Right renal pelvis (tissue), 4 donors: Measurements from ENCODE around the gene MEDAG. TPM values are rescaled to one million over a fixed set of nuclear protein-coding genes. Genes with fewer than 3 reads are reported as not detected.

ENCODE experiments used
- DNase-seq, 4 donors: peaks; one replicate each; pipeline ENCODE4 v3.0.0-alpha.2; 2013; ENCODE audit warnings: low read depth in 4 of 4, low spot score in 3 of 4, missing footprints in 1 of 4
- polyA plus RNA-seq, 4 donors: library from polyadenylated mRNA; unstranded; fragments of 120-200 nt; gene quantifications; one replicate each; pipeline ENCODE4 v1.2.1, GENCODE V29; 2013; ENCODE audit not compliant: insufficient read length in 4 of 4

Gene MEDAG
- polyA plus RNA-seq: 1 to 10 TPM in 2 of 4 donors, under 1 TPM in 2; 0.90 to 2.2 (median 1.1) TPM

DNA sequence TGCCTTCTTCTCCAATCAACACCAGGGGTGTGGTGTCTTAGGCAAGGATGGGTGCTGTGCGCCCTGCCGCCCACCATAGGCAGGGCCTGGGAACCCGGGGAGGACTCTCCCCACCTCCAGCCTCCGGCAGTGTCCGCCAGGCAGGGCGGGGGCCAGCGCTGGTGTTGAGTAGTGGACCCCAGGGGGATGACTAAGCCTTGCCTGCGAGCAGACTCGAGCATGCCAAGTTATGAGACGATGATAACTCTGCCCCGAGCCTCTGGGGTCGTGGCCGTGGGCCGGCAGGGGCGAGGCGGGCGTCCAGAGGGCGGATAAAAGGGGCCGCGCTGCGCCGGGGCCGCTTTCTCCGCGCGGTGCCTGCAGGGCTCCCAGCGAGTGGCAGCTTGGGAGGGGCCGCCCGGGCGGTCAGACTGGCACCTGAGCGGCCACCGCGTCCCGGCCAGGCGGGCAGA, at the start of gene MEDAG:
TSS of gene MEDAG (plus strand) at position 340 of the 452 bp plus-strand sequence. CDS start 245 bp downstream, outside the sequence.
- no peak for DNase-seq

DNA sequence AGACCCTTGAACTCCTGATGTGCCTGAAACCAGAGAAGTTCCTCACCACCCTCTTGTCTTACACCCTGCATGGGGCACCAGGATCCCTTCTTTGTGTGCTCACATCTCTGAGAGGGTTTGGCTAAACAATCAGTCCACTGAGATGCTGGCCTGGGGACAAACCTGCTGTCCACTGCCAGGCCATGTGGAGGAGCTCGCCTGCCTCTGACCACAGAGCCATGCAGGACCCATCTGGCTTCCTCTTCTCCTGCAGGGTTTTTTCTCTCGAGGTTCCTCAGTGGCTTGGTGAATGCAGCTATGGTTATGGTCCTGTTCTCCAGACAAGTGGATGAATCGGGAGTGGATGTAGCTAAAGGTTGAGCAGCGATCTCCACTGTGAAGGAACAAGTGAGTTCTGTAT, 49.1 kb upstream of the MEDAG start:
- no peak for DNase-seq

DNA sequence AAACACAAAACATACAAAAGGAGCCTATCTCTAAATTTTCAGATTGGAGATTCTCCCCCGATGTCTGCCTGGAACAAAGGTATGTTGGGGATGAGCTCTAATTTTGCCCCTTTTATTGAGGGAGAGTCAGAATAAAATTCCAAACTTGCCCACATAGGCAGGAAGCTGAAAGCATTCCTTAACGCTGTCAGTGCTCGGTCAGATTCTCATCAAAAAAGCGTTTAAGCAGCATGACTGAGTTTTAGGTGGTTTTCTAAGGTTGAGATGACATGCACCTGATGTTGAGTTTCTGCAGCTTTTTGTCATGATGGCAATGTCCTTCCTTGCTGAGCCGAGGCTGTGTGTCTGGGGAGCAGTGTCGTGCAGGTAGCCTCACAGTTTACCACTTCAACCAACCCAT, 48.4 kb upstream of the MEDAG start:
- DNase-seq: no peak

DNA sequence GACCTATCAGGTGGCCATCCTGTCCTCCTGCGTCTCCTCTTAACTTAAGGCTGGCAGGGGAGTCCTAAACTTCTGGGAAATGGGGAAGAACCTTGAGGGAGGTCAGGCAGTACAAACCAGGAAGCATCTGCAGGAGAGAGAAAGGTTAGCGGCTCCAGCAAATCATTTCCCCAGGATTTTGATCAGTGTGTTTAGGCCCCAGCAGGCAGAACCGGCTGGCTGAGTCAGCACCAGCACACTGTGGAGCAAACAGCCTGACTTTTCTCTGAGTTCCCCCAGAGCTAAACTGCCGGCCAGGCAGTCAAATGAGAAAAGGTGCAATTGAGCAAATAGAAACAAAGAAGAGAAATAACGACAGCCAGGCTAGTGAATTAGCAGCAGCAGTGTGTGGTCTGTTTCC, 46.7 kb upstream of the MEDAG start:
- no peak for DNase-seq

DNA sequence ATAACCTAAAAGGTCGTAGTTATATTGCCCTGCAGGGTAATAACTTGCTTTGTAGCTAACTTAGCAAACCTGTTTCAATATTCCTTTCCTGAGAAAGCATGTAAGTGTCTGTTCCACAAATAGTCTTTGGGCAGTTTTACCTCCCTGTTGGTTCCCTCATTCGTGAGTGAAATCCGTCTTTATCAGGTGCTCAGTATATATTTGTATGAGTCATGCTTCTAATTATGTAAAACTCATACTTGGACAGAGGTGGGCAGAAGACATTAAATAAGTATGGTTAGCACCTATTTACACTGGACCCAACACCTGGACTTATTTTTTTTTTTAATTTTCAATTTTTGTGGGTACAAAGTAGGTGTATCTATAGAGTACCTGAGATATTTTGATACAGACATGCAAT, 44.9 kb upstream of the MEDAG start:
- DNase-seq: no peak

DNA sequence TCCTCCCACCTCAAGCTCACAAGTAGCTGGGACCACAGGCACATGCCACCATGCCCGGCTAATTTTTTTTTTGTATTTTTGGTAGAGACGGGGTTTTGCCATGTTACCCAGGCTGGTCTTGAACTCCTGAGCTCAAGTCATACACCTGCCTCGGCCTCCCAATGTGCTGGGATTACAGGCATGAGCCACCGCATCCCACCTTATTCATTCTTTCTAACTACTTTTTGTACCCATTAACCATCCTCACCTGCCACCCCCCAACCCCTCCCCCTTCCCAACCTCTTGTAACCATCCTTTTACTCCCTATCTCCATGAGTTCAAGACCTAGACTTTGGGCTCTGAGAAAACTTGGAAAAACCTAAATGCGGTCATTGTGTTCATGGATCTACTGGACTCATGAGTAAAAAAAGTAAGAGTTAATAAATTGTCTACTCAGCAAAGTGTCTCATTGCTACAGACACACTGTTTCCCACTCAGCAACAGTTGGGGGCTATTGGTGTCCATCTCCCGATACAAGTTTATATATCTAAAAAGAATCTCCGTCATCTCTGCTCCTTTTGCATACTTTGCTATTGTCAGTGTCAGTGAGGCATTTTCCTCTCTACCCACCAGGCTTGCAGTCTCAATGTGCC, 44.1 kb upstream of the MEDAG start:
- no peak for DNase-seq

DNA sequence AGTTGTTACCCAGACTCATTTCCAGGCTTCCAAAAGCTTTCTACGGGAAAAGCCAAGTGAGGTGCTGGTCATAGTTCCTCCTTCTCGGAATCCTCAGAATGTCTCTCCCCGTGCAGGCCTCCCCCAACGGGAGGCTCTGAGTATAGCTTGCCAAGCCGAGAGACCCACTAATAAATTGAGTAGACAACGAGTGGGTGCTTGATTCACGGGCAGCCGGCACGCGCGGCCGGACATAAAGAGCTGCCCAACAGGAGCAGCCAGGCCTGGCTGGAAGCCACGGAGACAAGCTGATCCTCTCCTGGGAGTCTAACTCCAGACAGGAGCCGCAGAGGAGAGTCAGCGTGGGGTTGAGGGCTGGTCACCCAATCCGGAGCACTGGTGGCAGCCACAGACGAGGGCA, 43.4 kb upstream of the MEDAG start:
- no peak for DNase-seq

DNA sequence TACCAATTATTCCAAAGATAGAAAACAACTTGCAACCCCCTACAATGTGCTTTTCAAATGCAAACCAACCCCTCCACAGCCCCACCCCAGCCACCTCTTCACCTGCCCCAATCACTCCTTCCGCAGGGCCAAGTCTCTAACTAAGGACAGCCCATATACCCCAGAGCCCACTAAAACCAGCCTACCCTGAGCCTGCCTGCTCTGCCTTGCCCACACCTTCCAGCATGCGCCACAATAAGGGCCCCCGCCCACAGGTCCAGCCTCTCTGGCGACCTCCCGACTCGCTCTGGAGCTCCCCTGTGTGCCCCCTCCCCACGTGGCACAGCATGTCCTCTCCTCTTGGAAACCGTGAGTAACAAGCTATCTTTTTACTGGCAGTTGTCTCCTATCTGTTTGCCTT, 42.8 kb upstream of the MEDAG start:
- DNase-seq: no peak

DNA sequence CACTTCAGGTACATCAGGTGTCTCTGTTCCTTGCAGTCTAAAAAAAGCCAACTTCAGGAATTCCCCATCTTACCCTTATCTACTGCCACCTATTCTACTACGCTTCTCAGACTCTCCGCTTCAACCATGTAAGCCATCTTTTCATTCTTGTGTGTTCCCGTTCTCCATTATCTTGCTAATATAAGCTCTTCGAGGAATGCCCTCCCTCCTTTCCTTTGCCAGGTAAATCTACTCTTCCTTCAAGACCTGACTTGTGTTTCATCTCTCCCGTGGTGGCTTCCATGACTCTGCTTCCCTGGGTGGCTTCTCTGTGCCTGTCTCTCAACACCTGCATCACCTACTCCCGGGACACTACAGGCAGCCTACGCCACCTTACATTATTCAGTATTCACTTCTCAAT, 42.3 kb upstream of the MEDAG start:
- no peak for DNase-seq

DNA sequence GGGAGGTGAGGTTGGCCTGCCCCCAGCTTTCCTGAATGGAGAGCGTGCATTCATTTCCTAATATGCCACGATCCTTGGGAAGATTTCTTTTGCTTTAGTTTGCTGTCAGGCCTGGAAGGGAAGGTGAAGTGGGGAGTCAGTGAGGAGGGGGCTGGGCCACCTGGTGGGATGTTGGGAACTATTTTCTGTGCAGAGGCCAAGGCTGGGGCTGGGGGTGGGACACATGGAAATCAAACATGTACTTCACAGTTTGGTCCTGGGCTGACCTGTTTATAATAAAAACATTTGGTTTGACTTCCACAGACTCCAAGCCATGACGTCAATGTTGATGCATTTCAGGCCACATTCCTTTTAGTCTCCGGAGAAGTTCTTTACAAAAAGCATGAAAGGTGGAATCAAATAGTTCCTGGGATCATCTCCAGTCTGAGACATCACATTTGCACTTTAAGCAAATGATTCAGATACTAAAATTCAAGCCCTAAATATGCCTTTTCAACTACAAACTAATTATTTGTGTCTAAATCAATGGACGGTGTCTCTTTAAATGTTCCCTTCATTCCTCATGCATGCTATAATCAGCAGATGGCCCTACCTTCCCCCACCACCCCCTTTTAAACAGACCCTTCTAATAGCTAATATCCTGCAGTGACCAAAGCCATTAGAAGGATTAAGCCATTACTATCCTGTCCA, 41.5 kb upstream of the MEDAG start:
- no peak for DNase-seq

DNA sequence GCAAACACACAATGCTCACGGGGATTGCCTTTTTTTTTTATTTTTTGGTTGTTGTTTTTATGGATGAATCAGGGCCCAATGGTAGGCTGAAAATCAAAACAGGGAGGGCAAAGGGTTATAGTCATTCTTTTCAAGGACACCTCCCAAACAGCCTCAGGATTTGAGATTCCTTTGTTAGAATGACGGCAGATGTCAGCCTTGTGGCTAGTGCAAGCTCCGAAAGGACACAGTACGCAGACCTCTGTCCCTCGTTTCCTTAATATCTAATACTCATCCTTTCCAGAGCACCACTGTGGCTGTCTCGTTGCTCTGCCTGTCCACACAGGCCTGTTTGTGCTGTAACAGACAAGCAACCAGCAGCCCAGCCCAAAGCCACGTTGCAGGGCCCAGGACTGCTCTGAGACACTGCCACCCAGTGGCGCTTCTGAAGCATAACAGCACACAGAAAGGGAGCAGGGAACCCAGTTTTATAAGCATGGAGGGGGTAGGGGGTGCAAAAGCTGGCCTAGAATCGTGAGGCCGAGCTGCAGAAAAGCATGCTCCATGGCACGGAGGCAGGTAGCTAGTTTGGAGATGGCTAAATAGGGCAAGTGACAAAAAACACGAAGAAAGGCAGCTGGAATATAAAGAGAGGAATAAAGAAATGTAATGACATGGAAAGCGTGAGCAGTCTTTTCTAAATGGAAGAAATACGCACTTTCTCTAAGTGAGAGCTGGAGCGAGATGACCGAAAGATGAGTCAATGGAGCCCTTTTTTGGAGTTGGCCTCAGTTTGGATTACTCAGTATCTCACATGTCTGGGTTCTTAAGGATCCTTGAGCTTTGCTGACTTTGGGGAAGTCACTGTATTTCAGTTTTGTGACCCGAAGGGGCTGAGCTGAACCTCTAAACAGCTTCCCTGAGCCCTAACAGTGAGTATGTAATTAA, 40.7 kb upstream of the MEDAG start:
- peak; percentile 64 to 77 (median 72) for DNase-seq

DNA sequence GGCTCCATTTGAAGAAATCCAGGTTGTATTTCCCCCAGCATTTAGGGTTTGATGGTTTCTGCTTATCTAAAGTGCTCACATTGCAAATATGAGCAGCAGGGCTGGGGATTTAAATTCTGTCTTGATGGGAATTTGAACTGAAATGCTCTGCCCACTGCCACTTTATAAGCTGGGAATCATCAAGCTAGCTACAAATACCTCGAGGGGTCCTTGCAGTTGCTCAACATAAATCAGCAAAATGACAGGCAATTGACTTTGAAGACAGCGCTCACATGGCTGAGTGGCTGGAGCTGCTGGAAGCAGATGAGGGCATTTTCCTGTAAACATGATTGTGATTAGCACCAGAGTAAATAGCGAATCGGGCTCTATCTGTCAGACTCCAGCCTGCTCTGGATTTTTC, 39.4 kb upstream of the MEDAG start:
- DNase-seq: no peak

DNA sequence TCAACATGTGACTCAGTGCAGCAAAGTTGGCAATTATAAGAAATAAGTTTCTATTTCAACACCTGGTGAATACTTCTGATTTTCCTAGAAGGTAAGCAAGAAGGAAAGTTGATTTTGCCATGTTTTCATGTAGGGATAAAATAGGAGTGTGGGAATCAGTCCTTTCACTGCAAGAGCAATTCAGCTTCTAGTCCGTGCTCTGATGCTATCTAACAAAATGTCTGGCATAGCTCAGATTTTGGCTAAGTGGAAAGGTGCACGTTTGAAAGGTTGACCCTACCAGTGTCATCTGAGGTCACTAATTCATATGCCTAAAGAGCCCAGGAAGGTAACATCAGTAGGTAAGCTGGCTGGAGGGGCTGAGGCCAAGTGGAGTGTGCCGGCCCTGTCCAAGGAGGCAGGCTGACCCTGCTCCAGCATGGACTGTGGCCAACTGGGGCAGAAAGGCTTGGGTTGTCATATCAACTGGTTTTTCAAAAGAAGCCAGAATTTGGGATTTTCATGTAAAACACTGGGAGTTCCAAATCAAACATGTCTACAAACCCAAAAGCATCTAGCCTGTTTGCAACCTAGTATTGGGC, 38.9 kb upstream of the MEDAG start:
- no peak for DNase-seq

DNA sequence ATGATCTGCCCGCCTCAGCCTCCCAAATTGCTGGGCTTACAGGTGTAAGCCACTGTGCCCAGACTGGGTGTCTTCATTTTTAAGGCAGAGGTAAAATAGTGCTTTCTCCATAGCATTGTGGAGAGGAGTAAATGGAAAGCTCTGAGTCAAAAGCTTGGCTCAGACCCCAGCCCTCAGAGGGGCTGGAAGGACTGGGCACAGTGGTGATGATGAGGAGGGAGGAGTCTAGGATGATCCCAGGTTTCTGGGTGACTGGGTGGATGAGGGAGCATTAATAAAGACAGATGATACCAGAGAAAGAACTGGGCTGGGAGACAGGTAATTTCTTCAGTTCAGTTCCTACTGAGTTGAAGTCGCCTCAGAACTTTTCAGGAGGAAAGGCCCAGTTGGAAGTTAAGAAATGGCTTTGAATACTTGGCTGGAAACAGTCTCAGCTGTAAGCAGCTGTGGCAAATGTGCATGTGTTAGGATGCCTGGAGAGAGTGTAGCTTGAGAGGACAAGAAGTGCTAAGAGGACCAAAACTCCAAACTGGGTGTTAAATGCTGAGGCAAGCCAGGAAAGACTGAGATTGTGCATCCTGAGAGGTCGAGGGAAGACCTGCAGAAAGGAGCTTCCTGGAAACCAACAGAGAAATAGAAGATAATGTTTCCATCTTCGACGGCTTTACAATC, 37.1 kb upstream of the MEDAG start:
- no peak for DNase-seq

DNA sequence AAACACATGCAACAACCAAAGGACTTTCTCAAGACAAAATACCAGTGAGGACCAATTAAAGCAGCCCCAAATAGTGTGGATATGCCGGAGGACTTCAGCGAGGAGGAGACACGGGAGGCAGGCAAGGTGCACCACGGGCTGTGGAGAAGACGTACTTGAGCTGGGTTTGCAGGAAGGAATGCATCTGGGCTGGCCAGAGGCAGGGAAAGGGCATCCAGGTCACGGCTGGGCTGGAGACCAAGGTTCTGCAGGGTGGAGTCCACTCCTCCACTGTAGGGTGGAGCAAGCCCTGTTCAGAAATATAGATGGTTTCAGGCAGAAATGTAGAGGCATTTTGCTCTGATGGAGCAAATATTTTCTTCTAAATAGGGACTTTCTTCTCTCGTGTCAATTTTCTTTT, 36.6 kb upstream of the MEDAG start:
- no peak for DNase-seq

DNA sequence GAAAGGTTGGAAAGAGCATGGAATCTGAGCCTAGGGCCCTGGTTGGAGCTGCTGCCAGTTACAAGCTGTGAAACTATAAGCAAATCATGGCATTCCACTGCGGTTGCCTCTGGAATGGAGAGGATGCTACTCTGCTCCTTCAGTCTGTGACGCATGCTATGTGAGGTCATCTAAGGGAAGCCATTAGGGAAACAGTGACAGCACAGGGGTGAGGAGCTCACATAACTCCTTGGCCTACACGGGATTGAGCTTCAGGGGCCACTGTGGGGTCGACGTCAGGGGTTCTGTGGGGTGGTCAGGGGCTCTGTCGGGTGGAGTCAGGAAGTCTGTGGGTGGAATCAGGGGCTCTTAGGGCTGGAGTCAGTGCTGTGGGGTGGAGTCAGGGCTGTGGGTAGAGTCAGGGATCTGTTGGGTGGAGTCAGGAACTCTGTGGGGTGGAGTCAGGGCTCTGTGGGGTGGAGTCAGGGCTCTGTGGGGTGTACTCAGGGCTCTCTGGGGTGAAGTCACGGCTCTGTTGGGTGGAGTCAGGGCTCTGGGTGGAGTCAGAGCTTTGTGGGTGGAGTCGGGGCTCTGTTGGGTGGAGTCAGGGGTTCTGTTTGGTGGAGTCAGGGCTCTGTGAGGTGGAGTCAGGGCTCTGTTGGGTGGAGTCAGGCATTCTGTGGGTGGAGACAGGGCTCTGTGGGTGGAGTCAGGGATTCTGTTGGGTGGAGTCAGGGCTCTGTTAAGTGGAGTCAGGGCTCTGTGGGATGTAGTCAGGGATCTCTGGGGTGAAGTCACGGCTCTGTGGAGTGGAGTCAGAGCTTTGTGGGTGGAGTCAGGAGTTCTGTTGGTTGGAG, 35.8 kb upstream of the MEDAG start:
- no peak for DNase-seq

DNA sequence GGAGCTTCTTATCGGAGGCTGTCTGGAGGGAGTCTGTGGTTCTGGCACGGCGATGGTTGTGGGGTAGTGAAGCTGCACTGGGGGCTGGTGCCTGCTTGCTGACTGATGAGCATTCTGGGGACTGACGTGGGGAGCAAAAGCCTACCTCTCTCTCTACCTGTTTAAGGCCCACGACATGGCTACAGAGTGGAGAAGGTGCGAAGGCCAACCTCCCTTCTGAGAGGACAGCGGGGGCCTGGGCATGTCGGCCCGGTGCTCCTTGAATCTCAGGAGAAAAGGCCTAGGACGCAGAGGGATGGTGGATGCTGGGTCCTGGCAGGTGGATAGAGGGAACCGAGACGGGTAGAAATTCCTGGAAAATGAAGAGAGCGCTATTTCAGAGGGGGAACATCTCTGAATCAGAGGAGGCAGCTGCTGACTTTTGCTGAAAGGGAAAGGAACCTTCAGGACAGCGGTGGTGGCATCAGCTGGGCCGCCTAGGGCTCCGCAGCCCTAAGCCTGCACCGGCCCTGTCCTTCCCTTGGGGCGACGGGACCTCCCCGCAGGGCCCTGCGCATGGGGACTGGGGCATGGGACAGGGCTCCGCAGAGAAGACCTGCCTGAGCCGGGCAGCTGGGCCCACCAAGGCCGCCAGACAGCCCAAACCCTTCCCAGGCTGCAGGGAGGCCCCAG, 35.0 kb upstream of the MEDAG start:
- no peak for DNase-seq

DNA sequence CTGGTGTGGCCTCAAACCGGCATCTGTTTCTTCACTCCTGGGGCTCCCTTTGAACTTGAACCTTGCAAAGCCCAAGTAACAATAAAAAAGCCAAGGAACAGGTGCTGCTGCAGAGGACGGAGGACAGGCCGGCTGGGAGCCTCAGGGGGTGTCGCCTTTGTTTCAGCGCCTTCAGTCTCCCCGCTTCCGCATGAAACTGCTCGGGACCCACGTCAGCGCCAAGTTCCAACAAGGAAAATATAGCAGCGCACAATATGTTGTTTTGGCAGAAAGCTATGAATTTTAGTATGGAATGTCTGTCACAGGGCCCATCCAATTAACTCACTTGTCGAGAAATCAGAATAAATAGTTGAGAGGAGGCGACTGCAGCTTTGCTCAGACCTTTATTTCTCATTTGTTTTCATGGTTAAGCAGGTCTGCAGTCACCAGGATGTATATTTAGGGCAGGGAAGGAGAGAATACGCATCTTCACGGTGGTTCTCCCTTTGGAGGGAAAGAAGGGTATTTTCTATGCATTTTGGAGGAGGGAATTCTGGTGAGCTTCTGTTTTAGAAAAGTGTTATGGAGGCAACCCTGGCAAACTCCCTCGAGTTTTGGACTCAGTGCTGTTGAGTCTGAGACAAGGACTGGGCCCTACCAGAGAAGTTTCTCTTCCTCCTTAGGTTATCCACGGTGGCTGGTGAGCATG, 34.3 kb upstream of the MEDAG start:
- DNase-seq: no peak

DNA sequence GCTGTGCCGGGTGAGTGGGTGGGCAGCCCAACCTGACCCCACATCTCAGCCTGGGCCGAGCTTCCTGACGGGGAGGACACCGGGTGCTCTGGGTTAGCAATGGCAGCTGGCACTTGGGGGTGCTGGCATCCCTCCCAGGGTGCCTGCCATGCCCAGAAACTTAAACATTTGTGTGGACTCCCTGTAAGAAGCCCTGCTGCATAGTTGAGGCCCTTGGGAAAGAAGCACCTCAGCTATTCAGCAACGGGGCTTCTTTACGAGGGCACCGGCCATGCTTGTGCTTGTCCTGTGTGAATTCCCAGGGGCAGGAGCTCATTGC, 33.8 kb upstream of the MEDAG start:
- DNase-seq: no peak
